Esophagus squamous epithelium (tissue), 5 donors: Measurements from ENCODE around the gene PHACTR4. TPM values are rescaled to one million over a fixed set of nuclear protein-coding genes. Genes with fewer than 3 reads are reported as not detected.

Experiments used
- DNase-seq: peaks from one replicate; lab custom pipeline; 2025; lab: John Stamatoyannopoulos, UW
- H3K27ac ChIP-seq, 4 donors: fragments of 200-600 bp; sonication (generic); one replicate each; pipeline ENCODE4 v1.5.1; 2016 to 2019; ENCODE audit warnings: mild to moderate bottlenecking in 1 of 4
- H3K27me3 ChIP-seq, 4 donors: fragments of 200-600 bp; sonication (generic); 1 replicate in 3 of 4; 2 replicates in 1 of 4; pipeline versions ENCODE4 v1.5.1 to v1.6.0; 2017 to 2021; ENCODE audit warnings: antibody characterized with exemption in 1 of 4
- H3K36me3 ChIP-seq, 3 donors: fragments of 200-600 bp; sonication (generic); one replicate each; pipeline ENCODE4 v1.5.1; 2016 to 2019
- H3K4me1 ChIP-seq, 3 donors: fragments of 200-600 bp; sonication (generic); one replicate each; pipeline ENCODE4 v1.5.1; 2017 to 2019
- H3K4me3 ChIP-seq, 4 donors: fragments of 200-600 bp; sonication (generic); 1 replicate in 3 of 4; 2 replicates in 1 of 4; pipeline ENCODE4 v1.5.1; 2016 to 2019; ENCODE audit warnings: mild to moderate bottlenecking in 2 of 4, moderate library complexity in 1 of 4
- H3K9me3 ChIP-seq, 3 donors: fragments of 200-600 bp; sonication (generic); one replicate each; pipeline ENCODE4 v1.5.1; 2016 to 2019
- CTCF ChIP-seq, 6 experiments: fragments of 450-650 bp in 4 of 6; fragments of 200-600 bp in 2 of 6; sonication (generic) in 2 of 6; IDR thresholded peaks; one replicate each; pipeline ENCODE4 v1.5.1; 2016 to 2019; ENCODE audit warnings: antibody characterized with exemption in 6 of 6, mild to moderate bottlenecking in 4 of 6, moderate library complexity in 4 of 6
- POLR2A ChIP-seq, 4 donors: fragments of 450-650 bp; IDR thresholded peaks; one replicate each; pipeline ENCODE4 v1.6.1; 2017; ENCODE audit warnings: antibody characterized with exemption in 4 of 4, mild to moderate bottlenecking in 4 of 4, moderate library complexity in 3 of 4
- WGBS, 2 donors: methylation state at CpG; one replicate each; pipeline ENCODE4 v1.1.5; 2018; 5-methylcytosine and 5-hydroxymethylcytosine counted together
- intact Hi-C: fragments of 100-400 bp; cut with DNase I; formaldehyde crosslinking; loops from one replicate; pipeline ENCODE4 v1.15.0; 2022
- total RNA-seq, 4 donors: library from RNA; depleted of rRNA; stranded (reverse); fragments of >200 nt; gene quantifications; one replicate each; pipeline ENCODE4 v1.1.0, GENCODE V29; 2016
- donor health status: DM: yes; HTN: yes; CAD: no.

PHACTR4 gene
- total RNA-seq, 4 donors from 2014 or later, result 33.4 to 41.0 (median 36.3) TPM

- peaks cover 0 to 14% (median 0%) of the 10 kb centered on the region in 3 donors for H3K4me1 ChIP-seq
- WGBS, 2 donors, result 80 to 88% methylated on average over 9 of the region's 9 CpGs
- no peak overlapping the region for H3K4me3 ChIP-seq
- intact Hi-C loops, result no loop called here
- no peaks in the 10 kb centered on the region for H3K9me3 ChIP-seq
- TF ChIP-seq CTCF (IDR thresholded peaks at IDR 0.05) (no peak), POLR2A (IDR thresholded peaks at IDR 0.05) (no peak)
- peaks cover 0 to 22% (median under 1%) of the 10 kb centered on the region in 3 donors for H3K36me3 ChIP-seq
- H3K27ac ChIP-seq, result peak overlapping the region in 1 of 4 donors; percentile 20
- no peak for DNase-seq
- H3K27me3 ChIP-seq, result no peaks in the 10 kb centered on the region
Measured at GRCh38 chr1:28526886-28527285, 157.3 kb downstream of the PHACTR4 start.

GRCh38 chr1:28530456-28530855 lies 160.9 kb downstream of the PHACTR4 start:
- H3K27me3 ChIP-seq, result no peaks in the 10 kb centered on the region
- no peak overlapping the region for H3K4me3 ChIP-seq
- no peak for DNase-seq
- H3K27ac ChIP-seq, result no peak overlapping the region
- H3K4me1 ChIP-seq, result peaks cover 0 to 4% (median 0%) of the 10 kb centered on the region in 3 donors
- intact Hi-C loops, result no loop called here
- no peaks in the 10 kb centered on the region for H3K9me3 ChIP-seq
- H3K36me3 ChIP-seq, result peaks cover 0 to 53% (median 10%) of the 10 kb centered on the region in 3 donors
- WGBS, 2 donors, result 100% methylated on average over 5 of the region's 31 CpGs; no CpG with 5 or more reads in 1 of the 2 donors
- TF ChIP-seq CTCF (IDR thresholded peaks at IDR 0.05) (no peak), POLR2A (IDR thresholded peaks at IDR 0.05) (no peak)

DNA sequence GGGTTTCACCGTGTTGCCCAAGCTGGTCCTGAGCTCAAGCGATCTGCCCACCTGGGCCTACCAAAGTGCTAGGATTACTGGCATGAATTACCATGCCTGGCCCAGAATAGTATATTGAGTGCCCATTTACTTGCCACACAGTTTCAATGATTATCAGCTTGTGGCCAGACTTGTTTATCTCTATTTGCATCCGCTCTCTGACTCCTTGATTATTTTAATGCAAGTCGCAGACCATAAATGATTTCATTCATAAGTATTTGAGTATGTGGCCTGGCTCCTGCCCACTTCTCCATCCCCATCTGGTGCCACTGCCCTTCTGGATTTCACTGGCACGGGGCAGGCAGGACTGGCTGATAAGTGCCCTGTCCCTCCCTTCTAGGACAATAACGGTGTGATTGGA lies 165.1 kb downstream of the PHACTR4 start:
- no peaks in the 10 kb centered on the region for H3K9me3 ChIP-seq
- intact Hi-C loops, result no loop called here
- DNase-seq, result no peak
- peaks cover 7 to 87% (median 19%) of the 10 kb centered on the region in 3 donors for H3K36me3 ChIP-seq
- TF ChIP-seq POLR2A (IDR thresholded peaks at IDR 0.05) (no peak), CTCF (IDR thresholded peaks at IDR 0.05) (no peak)
- no peak overlapping the region for H3K4me3 ChIP-seq
- H3K27ac ChIP-seq, result no peak overlapping the region
- whole genome bisulfite sequencing, 2 donors, result 90 to 93% methylated on average over 3 to 6 of the region's 6 CpGs
- H3K4me1 ChIP-seq, result no peaks in the 10 kb centered on the region
- H3K27me3 ChIP-seq, result no peaks in the 10 kb centered on the region

DNA sequence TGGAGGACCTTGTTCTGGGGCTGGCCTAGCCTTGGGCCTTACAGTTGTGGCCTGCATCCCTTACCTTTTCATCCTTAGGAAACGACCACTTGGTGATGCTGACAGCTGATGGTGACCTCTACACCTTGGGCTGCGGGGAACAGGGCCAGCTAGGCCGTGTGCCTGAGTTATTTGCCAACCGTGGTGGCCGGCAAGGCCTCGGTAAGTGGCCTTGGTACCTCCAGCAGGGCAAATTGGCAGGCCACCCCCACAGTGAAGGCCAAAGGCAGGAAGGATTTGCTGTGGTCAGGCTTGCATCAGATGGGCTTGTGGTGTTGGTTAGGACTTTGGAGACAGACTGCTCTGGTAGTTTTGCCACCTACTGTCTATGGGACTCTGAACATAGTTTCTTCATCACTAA lies 165.6 kb downstream of the PHACTR4 start:
- no peak for DNase-seq
- no CpG with 5 or more reads among the region's 6 CpGs for WGBS, 2 donors
- no peak overlapping the region for H3K4me3 ChIP-seq
- H3K9me3 ChIP-seq, result no peaks in the 10 kb centered on the region
- no peaks in the 10 kb centered on the region for H3K27me3 ChIP-seq
- H3K27ac ChIP-seq, result no peak overlapping the region
- no peak for TF ChIP-seq CTCF (IDR thresholded peaks at IDR 0.05)
- TF ChIP-seq POLR2A (IDR thresholded peaks at IDR 0.05), result no peak
- peaks cover 7 to 82% (median 19%) of the 10 kb centered on the region in 3 donors for H3K36me3 ChIP-seq
- H3K4me1 ChIP-seq, result no peaks in the 10 kb centered on the region
- intact Hi-C loops, result no loop called here

DNA sequence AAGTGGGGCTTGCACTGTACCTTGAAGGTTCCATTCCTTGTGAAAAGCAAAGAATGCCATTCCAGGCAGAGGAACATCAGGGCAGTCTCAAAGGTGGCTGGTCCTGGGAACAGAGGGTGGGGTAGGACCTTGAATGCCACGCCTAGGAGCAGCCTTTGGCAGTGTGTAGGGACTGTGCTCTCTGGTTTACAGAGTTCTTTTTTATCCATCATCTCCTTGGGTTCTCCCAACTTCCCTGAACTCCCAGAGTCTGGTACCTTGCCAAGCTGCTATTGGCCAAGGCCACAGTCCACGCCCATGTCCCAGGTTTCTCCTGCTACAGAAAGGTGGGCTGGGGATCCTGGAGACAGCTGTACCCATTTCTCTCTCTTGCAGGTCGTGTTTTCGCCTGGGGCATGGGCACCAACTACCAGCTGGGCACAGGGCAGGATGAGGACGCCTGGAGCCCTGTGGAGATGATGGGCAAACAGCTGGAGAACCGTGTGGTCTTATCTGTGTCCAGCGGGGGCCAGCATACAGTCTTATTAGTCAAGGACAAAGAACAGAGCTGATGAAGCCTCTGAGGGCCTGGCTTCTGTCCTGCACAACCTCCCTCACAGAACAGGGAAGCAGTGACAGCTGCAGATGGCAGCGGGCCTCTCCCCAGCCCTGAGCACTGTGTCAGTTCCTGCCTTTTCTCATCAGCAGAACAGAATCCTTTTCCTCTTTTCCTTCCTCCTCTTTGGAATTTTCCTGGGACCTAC lies 168.1 kb downstream of the PHACTR4 start:
- WGBS, 2 donors, result 83 to 95% methylated on average over 3 to 6 of the region's 8 CpGs
- Histone ChIP-seq H3K27me3 (no peaks in the 10 kb centered on the region), H3K4me3 (no peak overlapping the region), H3K36me3 (peaks cover 7 to 58% (median 15%) of the 10 kb centered on the region in 3 donors), H3K9me3 (no peaks in the 10 kb centered on the region), H3K27ac (no peak overlapping the region), H3K4me1 (peaks cover 0 to 16% (median 0%) of the 10 kb centered on the region in 3 donors)
- DNase-seq, result no peak
- intact Hi-C loops, result no loop called here
- TF ChIP-seq POLR2A (IDR thresholded peaks at IDR 0.05) (no peak), CTCF (IDR thresholded peaks at IDR 0.05) (no peak)
